CD14-positive monocyte (primary cell): Measurements from ENCODE around the gene ANAPC16. TPM values are rescaled to one million over a fixed set of nuclear protein-coding genes. Genes with fewer than 3 reads are reported as not detected.

Source experiments
- DNase-seq, 3 donors: peaks; one replicate each; pipeline ENCODE4 v3.0.0-alpha.2; 2011 to 2022
- H2AFZ ChIP-seq: 2 replicates; pipeline ENCODE4 v1.6.0; 2012; ENCODE audit warnings: mild to moderate bottlenecking, low read depth, low read length, inconsistent platforms; ENCODE audit not compliant: insufficient read depth, poor library complexity, severe bottlenecking
- H3K27ac ChIP-seq, 2 donors: 1 replicate in 1 of 2; 2 replicates in 1 of 2; pipeline ENCODE4 v1.5.1; 2012 to 2013; ENCODE audit warnings: low read length in 2 of 2, control low read depth in 1 of 2, inconsistent platforms in 1 of 2, low read depth in 1 of 2, mild to moderate bottlenecking in 1 of 2
- H3K27me3 ChIP-seq, 2 donors: one replicate each; pipeline versions ENCODE4 v1.6.0 to v1.6.1; 2011 to 2013; ENCODE audit warnings: low read length in 2 of 2; ENCODE audit not compliant: control insufficient read depth in 2 of 2, insufficient read depth in 2 of 2
- H3K36me3 ChIP-seq, 2 donors: replicated peaks in 1 of 2; 1 replicate in 1 of 2; 2 replicates in 1 of 2; pipeline versions ENCODE4 v1.5.1 to v1.6.1; 2012 to 2013; ENCODE audit warnings: low read length in 2 of 2, control low read depth in 1 of 2, inconsistent platforms in 1 of 2, mild to moderate bottlenecking in 1 of 2; ENCODE audit not compliant: insufficient read depth in 2 of 2, control insufficient read depth in 1 of 2
- H3K4me1 ChIP-seq, 2 donors: 1 replicate in 1 of 2; 2 replicates in 1 of 2; pipeline versions ENCODE4 v1.5.1 to v1.6.1; 2012 to 2013; ENCODE audit warnings: low read length in 2 of 2, control low read depth in 1 of 2, inconsistent platforms in 1 of 2, mild to moderate bottlenecking in 1 of 2, moderate library complexity in 1 of 2; ENCODE audit not compliant: insufficient read depth in 2 of 2, control insufficient read depth in 1 of 2
- H3K4me2 ChIP-seq: replicated peaks from 2 replicates; pipeline ENCODE3; 2012; ENCODE audit warnings: low read length, moderate library complexity, mild to moderate bottlenecking; ENCODE audit not compliant: poor library complexity, severe bottlenecking; ENCODE audit errors: extremely low read depth
- H3K4me3 ChIP-seq, 3 experiments: fragments of 200-600 bp in 1 of 3; sonication (generic) in 1 of 3; replicated peaks in 1 of 3; 1 replicate in 2 of 3; 2 replicates in 1 of 3; pipeline ENCODE4 v1.5.1; 2011 to 2013; ENCODE audit warnings: low read length in 3 of 3, mild to moderate bottlenecking in 3 of 3, control low read depth in 2 of 3, low read depth in 2 of 3, inconsistent platforms in 1 of 3, moderate library complexity in 1 of 3
- H3K79me2 ChIP-seq: 2 replicates; pipeline ENCODE4 v1.6.0; 2012; ENCODE audit warnings: mild to moderate bottlenecking, control low read depth, inconsistent platforms, low read length, moderate library complexity; ENCODE audit not compliant: insufficient read depth
- H3K9ac ChIP-seq: 2 replicates; pipeline ENCODE4 v1.6.0; 2017; ENCODE audit warnings: low read length, mild to moderate bottlenecking; ENCODE audit not compliant: insufficient read depth, poor library complexity, severe bottlenecking
- H3K9me3 ChIP-seq, 2 donors: replicated peaks in 1 of 2; 1 replicate in 1 of 2; 2 replicates in 1 of 2; pipeline versions ENCODE4 v1.5.1 to v1.6.1; 2012 to 2013; ENCODE audit warnings: low read length in 2 of 2, control low read depth in 1 of 2; ENCODE audit not compliant: control insufficient read depth in 1 of 2, insufficient read depth in 1 of 2
- H4K20me1 ChIP-seq: 2 replicates; pipeline ENCODE4 v1.6.0; 2012; ENCODE audit warnings: mild to moderate bottlenecking, low read length, control low read depth, moderate library complexity; ENCODE audit not compliant: insufficient read depth
- H3K27ac Mint-ChIP-seq, 7 donors: one replicate each; pipeline ENCODE4 v1.8.0; 2020; ENCODE audit warnings: mild to moderate bottlenecking in 7 of 7, mixed read lengths in 7 of 7, moderate library complexity in 6 of 7, inconsistent platforms in 2 of 7
- H3K27me3 Mint-ChIP-seq, 3 donors: one replicate each; pipeline ENCODE4 v1.8.0; 2021 to 2022; ENCODE audit warnings: low read depth in 3 of 3, mild to moderate bottlenecking in 3 of 3, mixed read lengths in 3 of 3, moderate library complexity in 3 of 3, inconsistent platforms in 1 of 3
- H3K36me3 Mint-ChIP-seq, 2 donors: one replicate each; pipeline ENCODE4 v1.8.0; 2020; ENCODE audit warnings: mixed read lengths in 2 of 2, inconsistent platforms in 1 of 2, mild to moderate bottlenecking in 1 of 2
- H3K4me1 Mint-ChIP-seq: one replicate; pipeline ENCODE4 v1.8.0; 2020; ENCODE audit warnings: mild to moderate bottlenecking, mixed read lengths
- H3K4me3 Mint-ChIP-seq, 2 donors: one replicate each; pipeline ENCODE4 v1.8.0; 2020; ENCODE audit warnings: mild to moderate bottlenecking in 2 of 2, mixed read lengths in 2 of 2, moderate library complexity in 1 of 2
- H3K9me3 Mint-ChIP-seq, 7 donors: one replicate each; pipeline ENCODE4 v1.8.0; 2020 to 2022; ENCODE audit warnings: mixed read lengths in 7 of 7, mild to moderate bottlenecking in 6 of 7, moderate library complexity in 6 of 7, inconsistent platforms in 2 of 7
- WGBS: methylation state at CpG from one replicate; pipeline ENCODE4 v1.1.5; 2013; ENCODE audit warnings: missing lambda C conversion rate; ENCODE audit not compliant: insufficient coverage; 5-methylcytosine and 5-hydroxymethylcytosine counted together
- intact Hi-C, 2 donors: fragments of 100-400 bp; cut with micrococcal nuclease; formaldehyde crosslinking; loops; one replicate each; pipeline versions ENCODE4 v1.15.0 to v1.15.1; 2023
- polyA plus RNA-seq, 3 donors: library from polyadenylated mRNA; depleted of rRNA in 1 of 3; unstranded in 2 of 3; stranded (reverse) in 1 of 3; fragments of 300-500 nt in 2 of 3; fragments of >200 nt in 1 of 3; fragmentation: Illumina TruSeq in 2 of 3; gene quantifications; 1 replicate in 2 of 3; 2 replicates in 1 of 3; pipeline ENCODE4 v1.2.3, GENCODE V29; 2012 to 2021
- TF ChIP-seq, protein P1 (sequence below): fragments of 200-600 bp; IDR thresholded peaks from one replicate; pipeline ENCODE4 v1.8.0; 2022; ENCODE audit warnings: antibody characterized with exemption, mild to moderate bottlenecking

Gene ANAPC16
- polyA plus RNA-seq, 3 donors: 65.5 to 167 (median 148) TPM

- Histone ChIP-seq H2AFZ (no peak overlapping the region), H3K4me2 (no peak overlapping the region), H3K79me2 (no peaks in the 10 kb centered on the region), H3K27ac (no peak overlapping the region), H4K20me1 (no peaks in the 10 kb centered on the region), H3K9me3 (no peaks in the 10 kb centered on the region), H3K4me3 (no peak overlapping the region), H3K27me3 (no peaks in the 10 kb centered on the region), H3K9ac (no peak overlapping the region), H3K4me1 (no peaks in the 10 kb centered on the region), H3K36me3 (peaks cover 28 to 42% of the 10 kb centered on the region in 2 donors)
- DNase-seq: no peak
- TF ChIP-seq, protein P1, sequence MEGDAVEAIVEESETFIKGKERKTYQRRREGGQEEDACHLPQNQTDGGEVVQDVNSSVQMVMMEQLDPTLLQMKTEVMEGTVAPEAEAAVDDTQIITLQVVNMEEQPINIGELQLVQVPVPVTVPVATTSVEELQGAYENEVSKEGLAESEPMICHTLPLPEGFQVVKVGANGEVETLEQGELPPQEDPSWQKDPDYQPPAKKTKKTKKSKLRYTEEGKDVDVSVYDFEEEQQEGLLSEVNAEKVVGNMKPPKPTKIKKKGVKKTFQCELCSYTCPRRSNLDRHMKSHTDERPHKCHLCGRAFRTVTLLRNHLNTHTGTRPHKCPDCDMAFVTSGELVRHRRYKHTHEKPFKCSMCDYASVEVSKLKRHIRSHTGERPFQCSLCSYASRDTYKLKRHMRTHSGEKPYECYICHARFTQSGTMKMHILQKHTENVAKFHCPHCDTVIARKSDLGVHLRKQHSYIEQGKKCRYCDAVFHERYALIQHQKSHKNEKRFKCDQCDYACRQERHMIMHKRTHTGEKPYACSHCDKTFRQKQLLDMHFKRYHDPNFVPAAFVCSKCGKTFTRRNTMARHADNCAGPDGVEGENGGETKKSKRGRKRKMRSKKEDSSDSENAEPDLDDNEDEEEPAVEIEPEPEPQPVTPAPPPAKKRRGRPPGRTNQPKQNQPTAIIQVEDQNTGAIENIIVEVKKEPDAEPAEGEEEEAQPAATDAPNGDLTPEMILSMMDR: no peak
- no peak overlapping the region for H3K4me3 Mint-ChIP-seq
- H3K4me1 Mint-ChIP-seq: no peaks in the 10 kb centered on the region
- H3K9me3 Mint-ChIP-seq: peaks cover 0 to 3% (median 0%) of the 10 kb centered on the region in 7 donors
- H3K27ac Mint-ChIP-seq: no peak overlapping the region
- intact Hi-C loops: no loop called here
- peaks cover 20 to 61% of the 10 kb centered on the region in 2 donors for H3K36me3 Mint-ChIP-seq
- WGBS: no CpG with 5 or more reads among the region's 2 CpGs
- no peaks in the 10 kb centered on the region for H3K27me3 Mint-ChIP-seq
Measured at GRCh38 chr10:72194949-72195348, 20.9 kb upstream of the ANAPC16 start.

- no peak for DNase-seq
- no peaks in the 10 kb centered on the region for H3K9me3 Mint-ChIP-seq
- no peaks in the 10 kb centered on the region for H3K4me1 ChIP-seq
- H3K79me2 ChIP-seq: no peaks in the 10 kb centered on the region
- H3K4me2 ChIP-seq: no peak overlapping the region
- H3K27me3 ChIP-seq: no peaks in the 10 kb centered on the region
- H3K27ac ChIP-seq: no peak overlapping the region
- H3K36me3 Mint-ChIP-seq: peaks cover 26 to 49% of the 10 kb centered on the region in 2 donors
- H3K36me3 ChIP-seq: peaks cover 29 to 62% of the 10 kb centered on the region in 2 donors
- no peak overlapping the region for H3K9ac ChIP-seq
- TF ChIP-seq, protein P1: no peak
- WGBS: 100% methylated on average over 2 of the region's 3 CpGs
- no peaks in the 10 kb centered on the region for H4K20me1 ChIP-seq
- intact Hi-C loops: no loop called here
- peaks cover 0 to 1% (median 0%) of the 10 kb centered on the region in 3 donors for H3K27me3 Mint-ChIP-seq
- no peaks in the 10 kb centered on the region for H3K4me1 Mint-ChIP-seq
- H3K4me3 Mint-ChIP-seq: no peak overlapping the region
- H3K4me3 ChIP-seq: no peak overlapping the region
- no peaks in the 10 kb centered on the region for H3K9me3 ChIP-seq
- no peak overlapping the region for H3K27ac Mint-ChIP-seq
- no peak overlapping the region for H2AFZ ChIP-seq
Measured at GRCh38 chr10:72200883-72201282, 14.9 kb upstream of the ANAPC16 start.
